IPS DF 19.7 (cell line): Measurements from ENCODE around the gene TP53I11.

Source experiments
- DNase-seq: peaks from one replicate; pipeline ENCODE4 v3.0.0-alpha.2; 2013; ENCODE audit warnings: low read depth, low spot score

The TP53I11 gene

DNA sequence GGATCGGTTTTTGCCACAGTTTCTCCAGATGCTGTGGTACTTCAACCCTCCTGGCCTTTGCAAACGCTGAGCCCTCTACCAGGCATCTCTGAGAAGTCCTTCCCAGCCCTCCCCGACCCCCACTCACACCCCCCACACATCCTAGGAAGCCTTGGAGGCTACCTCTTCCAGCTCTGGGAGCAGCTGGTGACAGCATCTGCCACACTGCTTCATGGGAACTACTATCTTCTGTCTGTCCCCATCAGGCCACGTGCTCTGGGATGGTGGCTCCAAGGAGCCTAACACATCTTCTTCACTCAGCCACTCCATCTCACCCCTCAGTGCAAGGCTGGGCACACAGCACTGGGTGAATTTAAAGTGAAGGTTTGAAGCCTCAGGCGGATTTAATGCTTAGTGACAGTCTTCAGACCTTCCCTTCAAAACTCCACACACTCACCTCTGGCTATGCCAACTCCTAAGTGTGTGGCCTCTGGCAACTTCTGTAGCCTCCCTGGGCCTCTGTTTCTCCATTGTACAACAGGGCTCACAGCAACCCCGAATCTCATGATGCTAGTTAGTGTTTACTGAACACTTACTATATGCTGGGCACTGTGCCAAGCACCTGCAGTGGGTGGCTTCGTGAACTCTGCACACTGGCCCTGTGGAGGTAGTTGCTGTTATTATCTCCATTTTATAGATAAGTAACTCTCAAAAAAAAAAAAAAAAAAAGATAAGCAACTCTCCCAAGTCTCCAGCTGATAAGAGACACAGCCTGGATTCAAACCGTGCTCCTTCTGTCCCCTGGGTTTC is 7.3 kb upstream of the TP53I11 start:
- no peak for DNase-seq

GRCh38 chr11:44957040-44957515 is 6.4 kb upstream of the TP53I11 start:
- DNase-seq: no peak

- DNase-seq: no peak
Measured at GRCh38 chr11:44955015-44955738, 4.5 kb upstream of the TP53I11 start.

DNA sequence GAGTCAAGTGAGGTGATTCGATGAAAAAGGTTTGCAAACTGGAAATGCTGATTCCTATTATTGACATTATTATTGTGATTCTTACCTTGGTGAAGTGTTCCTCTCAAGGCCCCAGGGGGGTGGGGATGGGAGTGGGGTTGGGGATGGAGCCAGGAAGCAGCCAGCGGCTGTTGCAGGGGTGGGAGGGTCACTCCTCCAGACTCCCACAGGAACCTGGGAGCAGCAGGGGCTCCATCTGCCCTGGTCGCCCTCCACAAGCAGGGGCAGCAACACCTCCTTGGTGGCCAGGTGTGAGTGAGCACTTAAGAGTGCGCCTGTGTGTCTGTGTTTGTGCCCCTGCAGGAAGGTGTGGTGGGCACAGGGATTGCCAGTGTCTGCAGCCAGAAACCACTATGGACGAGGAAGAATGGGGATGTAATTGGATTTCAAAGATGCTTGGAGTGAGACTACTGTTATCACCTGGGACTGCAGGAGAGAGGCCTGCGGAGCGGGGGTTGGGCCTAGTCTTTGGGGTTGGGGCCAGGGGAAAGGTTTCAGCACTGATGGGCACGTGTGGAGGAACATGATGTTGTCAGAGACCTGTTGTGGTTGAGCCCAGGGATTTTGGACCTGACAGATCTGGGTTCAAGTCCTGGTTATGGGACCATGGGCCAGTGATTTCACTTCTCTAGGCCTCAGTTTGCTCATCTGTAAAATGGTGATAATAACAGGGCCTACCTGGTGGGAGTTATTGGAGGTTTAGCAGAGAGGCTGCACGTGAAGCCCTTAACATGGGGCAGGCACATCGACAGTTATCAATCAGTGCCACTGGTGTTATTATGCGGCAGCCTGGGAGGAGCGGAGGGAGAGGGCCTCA is 3.6 kb upstream of the TP53I11 start:
- no peak for DNase-seq

GRCh38 chr11:44952500-44953260 is 2.0 kb upstream of the TP53I11 start:
- DNase-seq: no peak

DNA sequence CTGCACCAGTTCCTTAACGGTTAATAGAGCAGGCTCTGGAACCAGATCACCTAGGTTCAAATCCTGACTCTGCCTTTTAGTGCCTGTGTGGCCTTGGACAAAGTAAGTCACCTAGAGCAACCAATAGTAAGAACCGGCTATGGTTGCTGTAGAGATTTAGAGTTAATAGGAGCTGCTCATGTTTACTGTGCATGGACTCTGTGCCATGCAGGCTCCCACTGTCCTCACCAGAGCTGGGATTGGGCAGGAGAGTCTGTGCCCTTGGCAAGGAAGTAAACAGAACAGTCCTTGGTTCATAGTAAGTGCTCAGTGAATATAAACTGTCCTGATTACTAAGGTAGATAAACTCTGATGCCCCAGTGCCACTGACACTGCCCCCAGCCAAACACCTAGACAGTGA is 1.4 kb upstream of the TP53I11 start:
- DNase-seq: no peak

DNA sequence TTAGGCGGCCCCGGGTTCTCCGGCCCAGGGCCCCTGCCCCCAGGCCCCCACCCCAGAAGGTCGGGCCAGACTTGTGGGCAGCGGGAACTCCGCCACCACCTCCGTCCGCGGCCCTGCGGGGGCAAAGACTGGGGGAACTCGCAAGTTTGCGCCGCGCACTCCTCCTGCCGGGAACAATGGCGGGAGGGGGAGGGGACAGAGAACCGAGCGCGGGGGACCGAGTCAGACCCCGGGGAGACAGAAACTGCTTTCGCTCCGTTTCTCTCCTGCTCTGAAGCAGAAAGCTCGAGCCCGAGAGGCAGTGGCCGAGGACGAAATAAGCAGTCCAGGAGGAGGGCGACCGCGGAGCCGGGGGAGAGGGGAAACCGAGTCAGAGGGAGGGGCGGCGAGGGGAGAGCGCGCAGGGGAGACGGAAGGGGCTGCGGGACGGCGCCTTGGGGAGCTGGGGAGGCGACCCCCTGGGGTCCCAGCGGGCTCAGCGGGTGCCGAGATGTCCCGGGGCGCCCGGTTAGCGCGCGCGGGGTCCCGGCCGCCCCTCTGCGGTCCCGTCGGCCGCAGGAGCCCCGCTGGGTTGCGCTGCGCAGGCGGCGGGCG is 555 bp downstream of the TP53I11 start:
- no peak for DNase-seq

DNA sequence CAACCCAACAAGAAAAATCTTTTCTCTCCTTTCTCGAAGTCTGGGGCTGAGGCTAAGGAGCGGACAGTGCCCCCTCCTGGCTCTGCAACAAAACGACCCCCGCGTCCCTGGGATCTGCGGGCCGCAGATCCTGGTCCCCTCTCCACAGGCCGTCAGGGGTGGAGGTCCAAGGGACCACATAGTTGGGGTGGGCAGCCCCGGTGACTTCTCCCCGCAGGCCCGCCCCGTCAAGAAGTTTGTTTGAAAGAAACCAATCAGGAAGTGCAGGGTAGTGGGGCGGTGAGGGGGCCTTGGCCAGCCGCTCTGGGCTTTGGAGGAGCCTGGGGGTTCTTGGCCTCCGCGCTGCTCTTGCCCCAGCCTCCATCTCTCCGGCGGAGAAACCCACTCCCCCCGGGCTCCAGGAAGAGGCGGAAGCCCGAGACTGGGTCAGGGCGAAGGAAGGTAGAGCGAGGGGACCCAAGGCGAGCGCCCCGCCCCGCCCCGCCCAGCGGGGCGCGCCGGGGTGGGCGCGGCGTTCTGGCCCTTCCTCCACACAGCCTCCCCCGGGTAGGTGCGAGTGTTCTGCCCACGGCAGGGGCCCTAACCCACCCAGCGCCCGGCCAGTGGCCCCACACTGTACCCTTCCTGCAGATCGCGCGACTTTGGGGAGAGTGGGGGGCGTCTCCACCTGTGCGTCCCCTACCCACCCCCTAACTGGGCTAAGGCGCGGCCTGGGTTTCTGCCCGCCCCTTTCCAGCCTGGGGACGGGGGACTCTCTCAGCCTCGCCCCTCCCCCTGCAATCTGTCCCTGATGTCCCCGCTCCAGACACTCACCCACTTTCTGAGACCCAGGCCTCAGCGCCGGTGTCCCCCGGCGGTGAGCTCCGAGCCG is 1.3 kb downstream of the TP53I11 start:
- no peak for DNase-seq

DNA sequence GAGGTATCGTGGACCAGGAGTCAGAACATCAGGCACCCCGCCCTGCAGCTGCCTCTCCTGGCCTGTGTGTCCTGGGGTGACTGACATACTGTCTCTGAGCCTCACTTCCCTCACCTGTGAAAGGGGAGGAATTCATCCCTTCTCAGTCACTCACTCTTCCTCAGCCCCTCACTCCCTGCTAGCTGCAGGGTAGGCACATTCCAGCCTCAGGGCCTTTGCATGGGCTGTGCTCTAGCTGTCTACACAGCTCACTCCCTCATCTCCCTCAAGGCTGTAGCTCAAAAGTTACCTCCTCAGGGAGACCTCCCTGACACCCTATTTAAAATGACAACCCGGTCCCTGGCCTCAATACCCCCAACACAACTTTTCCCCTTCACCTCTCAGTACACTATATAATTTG is 2.5 kb downstream of the TP53I11 start:
- no peak for DNase-seq

GRCh38 chr11:44947114-44947513 is 3.6 kb downstream of the TP53I11 start:
- no peak for DNase-seq

DNA sequence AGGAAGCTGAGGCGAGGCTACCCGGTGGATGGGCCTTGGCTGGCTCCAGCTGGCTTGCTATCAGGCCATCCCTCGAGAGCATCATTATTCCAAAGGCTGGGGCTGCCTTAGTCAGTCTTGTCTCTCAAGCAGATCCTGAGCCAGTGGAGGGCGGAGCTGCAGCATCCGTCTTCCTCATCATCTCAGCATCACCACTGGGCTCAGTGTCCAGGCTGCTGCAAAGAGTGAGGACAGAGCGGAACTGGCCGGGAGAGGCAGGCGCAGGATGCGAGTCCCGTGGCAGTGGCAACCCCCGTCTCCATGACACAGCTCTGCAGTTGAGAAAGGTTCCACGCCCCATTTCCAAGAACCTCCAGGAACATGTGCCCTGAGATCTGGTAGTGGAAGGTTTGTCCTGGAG is 4.4 kb downstream of the TP53I11 start:
- DNase-seq: no peak

DNA sequence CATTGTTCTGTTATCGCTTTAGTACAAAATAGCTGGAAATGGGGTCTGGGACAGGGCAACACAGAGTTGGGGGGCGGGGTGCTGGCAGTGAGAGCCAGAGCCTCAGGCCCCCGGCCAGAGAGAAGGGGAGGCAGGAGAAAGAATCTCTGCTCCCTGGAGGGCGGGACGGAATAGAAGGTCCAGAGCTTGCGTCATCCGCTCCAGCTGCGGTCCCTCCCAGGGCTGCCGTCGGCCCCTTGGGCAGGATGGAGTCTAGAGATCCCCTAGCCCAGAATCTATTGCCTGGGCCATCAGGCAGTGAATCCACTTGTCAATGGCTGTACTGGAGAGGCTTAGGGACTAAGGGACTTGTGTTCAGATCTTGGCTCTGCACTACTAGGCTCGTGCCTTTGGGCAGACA is 5.0 kb downstream of the TP53I11 start:
- no peak for DNase-seq

GRCh38 chr11:44944853-44945235 is 5.8 kb downstream of the TP53I11 start:
- no peak for DNase-seq

DNA sequence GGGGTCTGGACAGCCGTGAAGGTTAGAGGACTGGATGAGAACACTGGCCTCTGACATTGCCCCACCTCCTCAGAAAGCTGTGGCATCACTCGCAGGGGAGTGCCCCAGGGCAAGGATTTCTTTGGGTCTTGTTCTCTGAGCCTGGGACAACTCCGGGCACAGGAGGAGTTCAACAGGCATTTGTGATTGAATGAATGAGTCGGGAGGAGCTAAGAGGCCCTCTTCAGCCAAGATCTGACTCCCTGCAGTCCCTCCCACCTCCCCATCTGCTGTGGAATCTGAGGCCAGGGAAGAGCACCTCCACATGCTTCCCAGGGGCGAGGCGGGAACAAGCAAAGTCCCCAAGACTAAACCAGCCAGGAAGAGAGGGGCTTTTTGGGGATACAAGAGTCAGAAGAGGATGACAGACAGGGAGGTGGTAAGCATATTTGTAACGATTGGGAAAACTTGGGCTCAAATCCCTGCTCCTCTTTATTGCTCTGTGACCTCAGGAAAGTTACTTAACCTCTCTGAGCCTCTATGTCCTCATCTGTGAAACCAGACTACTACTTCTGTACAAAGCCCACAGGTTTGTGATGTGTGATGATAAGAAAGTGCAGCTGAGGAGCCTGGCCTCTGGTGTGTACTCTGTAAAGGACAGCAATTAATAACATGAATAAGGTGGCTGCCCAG is 6.4 kb downstream of the TP53I11 start:
- no peak for DNase-seq

GRCh38 chr11:44943696-44944095 is 7.0 kb downstream of the TP53I11 start:
- no peak for DNase-seq

DNA sequence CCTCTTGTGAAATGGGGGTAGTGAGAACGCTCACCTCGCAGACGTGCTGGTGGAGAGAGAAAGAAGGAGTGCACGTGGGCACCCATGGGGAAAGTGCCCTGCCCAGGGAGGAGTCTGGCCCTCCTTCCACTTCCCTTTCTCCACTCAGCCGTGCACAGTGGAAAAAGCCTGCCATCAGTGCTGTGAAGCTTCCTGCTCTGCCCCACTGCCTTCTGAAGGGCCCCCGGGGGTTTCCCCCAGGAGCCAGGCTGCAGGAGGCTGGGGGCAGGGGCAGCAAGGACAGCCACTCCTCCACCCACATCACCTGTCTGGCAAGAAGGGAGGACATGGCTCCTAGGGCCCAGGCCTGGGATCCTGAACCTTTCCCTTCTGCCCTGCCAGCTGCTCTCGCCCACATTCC is 7.6 kb downstream of the TP53I11 start:
- DNase-seq: no peak

DNA sequence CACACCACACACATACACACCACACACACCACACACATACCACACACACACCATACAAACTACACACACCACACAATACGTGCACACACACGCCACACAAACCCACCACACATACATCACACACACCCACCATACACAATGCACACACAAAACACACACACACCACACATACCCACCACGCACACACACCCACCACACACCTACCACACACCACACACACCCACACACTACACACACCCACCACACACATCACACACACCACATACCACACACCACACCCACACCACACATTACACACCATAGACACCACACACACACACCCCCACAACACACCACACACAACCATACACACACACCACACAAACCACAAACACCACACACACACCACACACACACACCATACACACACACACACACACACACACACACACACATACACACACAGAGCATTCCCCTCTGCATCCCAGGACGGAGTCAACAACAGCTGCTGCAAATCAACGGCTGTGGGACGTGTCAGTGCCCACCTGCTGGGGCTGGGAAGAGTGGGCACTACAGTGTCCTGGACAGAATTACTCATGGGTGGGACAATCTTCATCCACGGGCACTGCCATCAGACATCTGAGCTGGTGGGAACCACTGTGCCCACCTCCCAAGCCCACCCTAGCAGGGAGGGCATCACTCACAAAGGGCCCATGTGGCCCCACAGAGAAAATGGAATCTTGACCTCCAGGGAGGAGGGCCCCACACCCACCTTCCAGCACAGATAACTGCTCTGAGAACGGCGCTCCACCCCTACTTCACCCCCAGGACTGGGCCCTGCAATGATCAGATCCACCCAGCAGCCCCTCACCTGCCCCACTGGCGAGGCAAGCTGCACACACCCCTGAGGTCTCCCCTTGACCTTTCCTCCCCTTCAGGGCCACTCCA is 8.4 kb downstream of the TP53I11 start:
- DNase-seq: no peak

GRCh38 chr11:44941259-44942021 is 9.2 kb downstream of the TP53I11 start:
- no peak for DNase-seq
